Epithelial cell of esophagus (primary cell): Measurements from ENCODE around the gene MVB12B.

Source experiments
- DNase-seq: peaks from one replicate; pipeline ENCODE4 v3.0.0; 2010; ENCODE audit warnings: low read depth
- H3K4me3 ChIP-seq: 2 replicates; pipeline ENCODE4 v1.5.1; 2011; ENCODE audit warnings: mild to moderate bottlenecking, low read length, control low read depth
- CTCF ChIP-seq: IDR thresholded peaks from 2 replicates; pipeline ENCODE4 v1.5.1; 2011; ENCODE audit warnings: low read depth, mild to moderate bottlenecking, low read length, control low read depth, inconsistent platforms; ENCODE audit not compliant: insufficient read depth; ENCODE audit errors: missing control alignments

Gene MVB12B

DNA sequence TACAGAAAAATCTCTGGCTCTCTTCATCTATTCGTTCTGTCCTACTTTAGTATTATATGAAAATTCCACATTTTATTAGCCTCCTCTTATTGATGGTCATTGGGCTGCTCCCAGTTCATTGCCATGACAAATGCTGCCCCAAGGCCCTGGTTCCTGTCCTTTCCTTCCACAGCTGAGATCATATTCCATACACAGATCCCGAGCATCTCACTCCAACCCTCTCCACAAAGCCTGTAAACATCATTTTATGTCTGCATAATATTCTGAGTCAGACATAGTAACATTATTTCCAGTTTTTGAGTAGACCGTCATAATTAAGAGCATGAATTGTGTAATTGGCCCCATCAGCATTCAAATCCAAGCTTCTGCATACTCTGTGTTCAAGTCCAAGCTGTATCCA is 86.3 kb downstream of the MVB12B start:
- no peak overlapping the region for H3K4me3 ChIP-seq
- no peak for DNase-seq
- no peak for TF ChIP-seq CTCF

- TF ChIP-seq CTCF = no peak
- peak; percentile 18 for DNase-seq
- H3K4me3 ChIP-seq = no peak overlapping the region
These were observed 86.9 kb downstream of the MVB12B start for GRCh38 chr9:126413391-126414068.

- H3K4me3 ChIP-seq = no peak overlapping the region
- DNase-seq = no peak
- TF ChIP-seq CTCF = no peak
These were observed 89.2 kb downstream of the MVB12B start for GRCh38 chr9:126415741-126416370.

DNA sequence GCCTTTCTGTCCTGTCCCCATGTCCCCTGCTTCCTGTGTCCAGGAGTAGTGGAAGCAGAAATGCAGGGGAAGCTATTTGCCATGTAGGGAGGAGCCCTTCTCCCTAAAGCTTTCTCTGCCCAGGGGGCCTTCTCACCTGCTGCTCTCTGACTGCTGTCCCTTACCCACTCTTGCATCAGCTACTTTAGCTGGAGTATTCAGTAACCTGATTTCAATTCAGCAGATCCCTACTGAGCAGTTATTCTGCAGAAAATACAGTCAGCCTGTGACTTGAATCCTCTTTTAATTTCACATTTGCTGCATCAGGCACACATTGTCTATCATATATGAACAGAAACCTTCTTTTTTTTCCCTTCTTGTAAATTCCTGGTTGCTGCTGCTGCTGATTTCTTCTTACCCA is 90.4 kb downstream of the MVB12B start:
- TF ChIP-seq CTCF = no peak
- DNase-seq = no peak
- H3K4me3 ChIP-seq = no peak overlapping the region

DNA sequence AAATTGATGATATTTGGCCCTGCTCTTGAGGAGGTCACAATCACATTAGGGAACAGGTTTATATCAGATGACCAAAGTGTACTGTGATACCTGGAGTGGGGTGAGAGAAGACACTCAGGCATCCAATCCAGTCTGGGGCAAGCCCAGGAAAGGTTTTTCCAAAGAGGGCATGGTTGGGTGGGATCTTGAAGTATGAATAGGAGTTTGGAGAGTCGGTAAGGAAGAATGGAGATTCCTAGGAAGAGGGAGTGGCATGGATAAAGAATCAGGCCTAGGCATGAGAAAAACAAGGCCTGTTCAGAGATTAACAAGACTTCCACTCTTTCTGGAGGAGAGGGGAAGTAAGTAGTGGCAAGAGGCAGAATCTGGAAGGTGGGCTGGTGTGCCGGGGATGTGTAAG is 91.1 kb downstream of the MVB12B start:
- TF ChIP-seq CTCF = no peak
- H3K4me3 ChIP-seq = no peak overlapping the region
- no peak for DNase-seq

DNA sequence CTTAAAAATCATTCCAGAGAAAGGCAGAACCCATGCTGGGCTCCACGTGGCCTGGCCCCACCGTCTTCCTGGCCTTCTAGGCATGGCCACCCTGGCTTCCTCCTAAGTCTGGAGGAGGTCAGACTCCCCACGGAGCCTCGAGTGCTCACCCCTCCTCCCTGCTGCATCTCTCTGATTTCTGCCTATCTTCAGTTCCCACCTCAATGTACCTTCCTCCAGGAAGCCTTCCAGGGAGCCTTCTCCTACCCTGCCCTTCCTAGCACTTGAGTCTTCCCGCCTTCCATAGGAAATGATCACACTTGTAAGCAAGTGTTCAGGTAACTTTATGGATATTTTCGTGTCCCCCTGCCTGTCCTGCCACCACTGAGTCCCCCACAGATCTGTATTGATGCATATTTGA is 92.0 kb downstream of the MVB12B start:
- TF ChIP-seq CTCF = no peak
- no peak overlapping the region for H3K4me3 ChIP-seq

DNA sequence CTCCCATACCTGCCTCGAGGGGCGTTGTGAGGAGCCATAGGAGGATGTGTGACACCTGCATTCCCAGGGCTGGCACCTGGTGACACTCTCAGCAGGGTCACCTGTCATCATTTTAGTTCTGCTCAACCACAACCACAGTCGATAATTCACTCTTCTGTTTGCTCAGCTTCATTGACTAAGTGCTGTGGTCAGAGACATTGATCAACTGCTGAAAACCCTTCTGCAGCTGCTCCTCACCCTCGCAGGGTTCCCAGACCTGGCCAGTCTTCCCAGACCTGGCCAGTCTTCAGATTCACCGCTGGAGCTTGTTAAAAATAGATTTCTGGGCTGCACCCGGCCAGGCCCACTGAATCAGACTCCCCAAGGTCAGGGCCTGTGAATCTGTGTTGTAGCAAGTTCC is 92.8 kb downstream of the MVB12B start:
- H3K4me3 ChIP-seq = no peak overlapping the region
- DNase-seq = no peak
- TF ChIP-seq CTCF = no peak

More for the DNA sequence above, 92.0 kb downstream of the MVB12B start:
- no peak for DNase-seq
